ENCODE data around the gene CHMP4A. TPM values are rescaled to one million over a fixed set of nuclear protein-coding genes. Genes with fewer than 3 reads are reported as not detected.

CHMP4A gene
- total and polyA plus RNA-seq, 2 of the 13 experiments (the other 11 are each of a cell fraction or from before 2014, with no cell fraction given) = 83.6 to 113 TPM

GRCh38 chr14:24252289-24253124 lies 39.2 kb upstream of the CHMP4A start (continued):
- no peak; the same call in 1 of the 2 replicates for TF ChIP-seq AFF4 (CRISPR knock-in tag; IDR thresholded peaks at IDR 0.05)
- TF ChIP-seq XRCC5 (optimal IDR thresholded peaks at IDR 0.05; ENCODE audit: low read length) = peak; percentile 51
- no peak for TF ChIP-seq DMTF1 (CRISPR knock-in tag; IDR thresholded peaks at IDR 0.05)
- no peak for TF ChIP-seq ZNF468 (CRISPR knock-in tag; IDR thresholded peaks at IDR 0.05)
- TF ChIP-seq MLX (CRISPR knock-in tag; IDR thresholded peaks at IDR 0.05) = peak; percentile 50; the same call in 1 of the 2 replicates
- TF ChIP-seq ZNF710 (CRISPR knock-in tag; IDR thresholded peaks at IDR 0.05; ENCODE audit: borderline replicate concordance) = peak; percentile 40; the same call in 1 of the 2 replicates
- TF ChIP-seq ZFP82 (CRISPR knock-in tag; IDR thresholded peaks at IDR 0.05; ENCODE audit: borderline replicate concordance) = no peak
- no peak; the same call in 1 of the 2 replicates for TF ChIP-seq ZFP36L1 (CRISPR knock-in tag; IDR thresholded peaks at IDR 0.05)
- no peak for TF ChIP-seq ZNF235 (CRISPR knock-in tag; IDR thresholded peaks at IDR 0.05; ENCODE audit: borderline replicate concordance)
- 0 out of 2 replicates have a peak, but pooled peaks have one; percentile 8 for TF ChIP-seq ZNF354B (CRISPR knock-in tag; IDR thresholded peaks at IDR 0.05)
- TF ChIP-seq ZNF709 (CRISPR knock-in tag; IDR thresholded peaks at IDR 0.05) = no peak
- no peak for TF ChIP-seq ZNF382 (CRISPR knock-in tag; IDR thresholded peaks at IDR 0.05; ENCODE audit: borderline replicate concordance)
- TF ChIP-seq ZNF772 (CRISPR knock-in tag; IDR thresholded peaks at IDR 0.05) = no peak
- TF ChIP-seq NRL (CRISPR knock-in tag; IDR thresholded peaks at IDR 0.05; ENCODE audit: borderline replicate concordance) = 0 out of 2 replicates have a peak, but pooled peaks have one; percentile 52
- 0 out of 2 replicates have a peak, but pooled peaks have one; percentile 22 for TF ChIP-seq CHD4 (IDR thresholded peaks at IDR 0.05; ENCODE audit: borderline replicate concordance, low read length)
- TF ChIP-seq ARID2 (CRISPR knock-in tag; IDR thresholded peaks at IDR 0.05; ENCODE audit: borderline replicate concordance) = no peak; the same call in 1 of the 2 replicates
- TF ChIP-seq SMAD3 (CRISPR knock-in tag; IDR thresholded peaks at IDR 0.05) = peak; percentile 65; the same call in 1 of the 2 replicates
- 0 out of 2 replicates have a peak, but pooled peaks have one; percentile 61 for TF ChIP-seq ZNF138 (CRISPR knock-in tag; IDR thresholded peaks at IDR 0.05; ENCODE audit: low read depth)
- TF ChIP-seq SUZ12 (IDR thresholded peaks at IDR 0.05; ENCODE audit: low read depth, low read length) = no peak
- TF ChIP-seq NCOR1 (IDR thresholded peaks at IDR 0.05; ENCODE audit: borderline replicate concordance, low read length) = no peak; the same call in 1 of the 2 replicates

Measured in HepG2 (cell line).